SIG-M5 treated with dmso at 0.1 percent for 504 hours (cell line): ENCODE measurements around the gene TPPP2.
"Not testable (repeated sequence)": the region's sequence is repeated elsewhere in the genome, so short reads cannot be mapped to it uniquely, and the experiment has no call there.

Source experiments
- DNase-seq: peaks from one replicate; lab custom pipeline; 2025; ENCODE audit not compliant: unreplicated experiment; lab: John Stamatoyannopoulos, UW

TPPP2 gene

GRCh38 chr14:21029917-21030316 lies at the start of gene TPPP2:
TPPP2 (plus strand) TSS chr14:21030217; CDS start chr14:21030582, 365 bp downstream.
- no peak for DNase-seq

- DNase-seq = no peak
Measured at GRCh38 chr14:20980906-20981305, 49.1 kb upstream of the TPPP2 start.

- no peak for DNase-seq
Measured at GRCh38 chr14:20982646-20983369, 47.2 kb upstream of the TPPP2 start.

- DNase-seq = peak; percentile 55
Measured at GRCh38 chr14:20985650-20986049, 44.4 kb upstream of the TPPP2 start.

GRCh38 chr14:20986811-20987210 lies 43.2 kb upstream of the TPPP2 start:
- DNase-seq = peak; percentile 37

- peak; percentile 29 for DNase-seq
Measured at GRCh38 chr14:20988717-20989470, 41.1 kb upstream of the TPPP2 start.

- no peak for DNase-seq
Measured at GRCh38 chr14:20989471-20989786, 40.6 kb upstream of the TPPP2 start.

GRCh38 chr14:20989787-20990600 lies 40.0 kb upstream of the TPPP2 start, which contains the start of gene METTL17:
METTL17 (plus strand) TSS chr14:20989980; CDS start chr14:20990003, 23 bp downstream.
- DNase-seq = peak; percentile 98

GRCh38 chr14:20996521-20996920 lies 33.5 kb upstream of the TPPP2 start:
- DNase-seq = no peak

- no peak for DNase-seq
Measured at GRCh38 chr14:20997115-20997514, 32.9 kb upstream of the TPPP2 start.

- no peak for DNase-seq
Measured at GRCh38 chr14:20997564-20997963, 32.5 kb upstream of the TPPP2 start.

GRCh38 chr14:20998139-20998538 lies 31.9 kb upstream of the TPPP2 start:
- DNase-seq = peak; percentile 28

- no peak for DNase-seq
Measured at GRCh38 chr14:20998674-20999366, 31.2 kb upstream of the TPPP2 start, which contains the start of gene SLC39A2. SLC39A2 (plus strand) TSS chr14:20999293; CDS start chr14:20999447, 154 bp downstream.

GRCh38 chr14:20999591-20999990 lies 30.4 kb upstream of the TPPP2 start:
- no peak for DNase-seq

GRCh38 chr14:21001218-21001617 lies 28.8 kb upstream of the TPPP2 start:
- no peak for DNase-seq

- no peak for DNase-seq
Measured at GRCh38 chr14:21003788-21004346, 26.1 kb upstream of the TPPP2 start.

GRCh38 chr14:21009721-21010120 lies 20.3 kb upstream of the TPPP2 start:
- DNase-seq = not testable (repeated sequence)

- DNase-seq = no peak
Measured at GRCh38 chr14:21011136-21011535, 18.9 kb upstream of the TPPP2 start.

GRCh38 chr14:21014761-21015190 lies 15.2 kb upstream of the TPPP2 start:
- DNase-seq = peak; percentile 73

GRCh38 chr14:21015312-21015711 lies 14.7 kb upstream of the TPPP2 start:
- DNase-seq = peak; percentile 70
